Lower leg skin (tissue), 3 donors: ENCODE results near the gene WDR64.

Source experiments
- POLR2A ChIP-seq, 2 donors: fragments of 450-650 bp; IDR thresholded peaks; one replicate each; pipeline ENCODE4 v1.6.1; 2016 to 2017; ENCODE audit warnings: antibody characterized with exemption in 2 of 2, mild to moderate bottlenecking in 1 of 2, moderate library complexity in 1 of 2
- TF ChIP-seq, protein P1 (sequence below), 3 donors: fragments of 450-650 bp; IDR thresholded peaks; one replicate each; pipeline ENCODE4 v1.5.1; 2016; ENCODE audit warnings: antibody characterized with exemption in 3 of 3, mild to moderate bottlenecking in 3 of 3, moderate library complexity in 2 of 3

DNA sequence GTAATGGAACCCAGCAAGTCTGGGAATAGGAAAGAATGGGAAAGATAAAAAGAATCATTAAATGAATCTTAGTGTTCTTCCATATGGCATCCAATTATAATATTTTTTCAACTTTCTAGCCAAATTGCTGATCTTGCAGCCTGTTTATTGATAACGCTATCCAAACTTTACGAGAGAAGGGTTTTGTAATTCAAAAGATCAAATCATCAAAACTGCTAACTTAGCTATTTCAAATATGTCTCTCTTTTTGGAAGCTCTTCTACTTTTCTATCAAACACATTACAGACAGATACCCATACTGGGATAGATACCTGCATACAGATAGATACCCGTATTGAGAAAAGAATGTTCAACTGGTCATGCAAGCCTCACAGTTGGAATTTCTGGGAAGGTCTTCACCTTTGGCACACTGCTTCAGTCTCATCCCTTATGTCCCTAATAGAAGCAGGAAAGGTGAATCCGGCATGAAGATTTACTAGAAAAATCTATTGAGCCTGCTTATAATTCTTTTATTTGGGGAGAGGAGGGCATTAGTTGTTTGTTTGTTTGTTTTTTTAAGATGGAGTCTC lies 120.9 kb downstream of the WDR64 start:
- TF ChIP-seq, protein P1, sequence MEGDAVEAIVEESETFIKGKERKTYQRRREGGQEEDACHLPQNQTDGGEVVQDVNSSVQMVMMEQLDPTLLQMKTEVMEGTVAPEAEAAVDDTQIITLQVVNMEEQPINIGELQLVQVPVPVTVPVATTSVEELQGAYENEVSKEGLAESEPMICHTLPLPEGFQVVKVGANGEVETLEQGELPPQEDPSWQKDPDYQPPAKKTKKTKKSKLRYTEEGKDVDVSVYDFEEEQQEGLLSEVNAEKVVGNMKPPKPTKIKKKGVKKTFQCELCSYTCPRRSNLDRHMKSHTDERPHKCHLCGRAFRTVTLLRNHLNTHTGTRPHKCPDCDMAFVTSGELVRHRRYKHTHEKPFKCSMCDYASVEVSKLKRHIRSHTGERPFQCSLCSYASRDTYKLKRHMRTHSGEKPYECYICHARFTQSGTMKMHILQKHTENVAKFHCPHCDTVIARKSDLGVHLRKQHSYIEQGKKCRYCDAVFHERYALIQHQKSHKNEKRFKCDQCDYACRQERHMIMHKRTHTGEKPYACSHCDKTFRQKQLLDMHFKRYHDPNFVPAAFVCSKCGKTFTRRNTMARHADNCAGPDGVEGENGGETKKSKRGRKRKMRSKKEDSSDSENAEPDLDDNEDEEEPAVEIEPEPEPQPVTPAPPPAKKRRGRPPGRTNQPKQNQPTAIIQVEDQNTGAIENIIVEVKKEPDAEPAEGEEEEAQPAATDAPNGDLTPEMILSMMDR (IDR thresholded peaks at IDR 0.05) = no peak
- TF ChIP-seq POLR2A (IDR thresholded peaks at IDR 0.05) = no peak
